ENCODE data around the gene ACTR1B. TPM values are rescaled to one million over a fixed set of nuclear protein-coding genes. Genes with fewer than 3 reads are reported as not detected.
A peak's percentile ranks its signal among the peaks of the same experiment; 100 is the strongest.

ACTR1B gene
- total and polyA plus RNA-seq, 8 donors, result 43.1 to 67.2 (median 51.3) TPM

- ATAC-seq, result no peak
- TF ChIP-seq CTCF (IDR thresholded peaks at IDR 0.05), result no peak
- Histone ChIP-seq H3K27me3 (no peaks in the 10 kb centered on the region), H3K36me3 (peaks cover 0 to 53% of the 10 kb centered on the region in 2 donors), H3K9me3 (no peaks in the 10 kb centered on the region), H3K4me3 (no peak overlapping the region), H3K27ac (no peak overlapping the region), H3K4me1 (peaks cover 6 to 12% of the 10 kb centered on the region in 2 donors)
- DNase-seq, result no peak
- intact Hi-C loops (cut with DNase I), result no loop called here
These were observed 12.7 kb downstream of the ACTR1B start for GRCh38 chr2:97651114-97651513.

GRCh38 chr2:97646977-97647376 lies 16.9 kb downstream of the ACTR1B start:
- no peak for ATAC-seq
- Histone ChIP-seq H3K36me3 (peaks cover 0 to 36% of the 10 kb centered on the region in 2 donors), H3K27ac (peak overlapping the region in 1 of 2 donors; percentile 94), H3K9me3 (no peaks in the 10 kb centered on the region), H3K4me1 (peaks cover 6 to 21% of the 10 kb centered on the region in 2 donors), H3K4me3 (peak overlapping the region; percentile 88 to 96), H3K27me3 (no peaks in the 10 kb centered on the region)
- DNase-seq, result no peak
- TF ChIP-seq CTCF (IDR thresholded peaks at IDR 0.05), result no peak
- intact Hi-C loops (cut with DNase I), result no loop called here

GRCh38 chr2:97645695-97646629 lies 17.9 kb downstream of the ACTR1B start, which contains the start of gene COX5B:
Gene COX5B, plus strand, starts transcription at chr2:97646062. Its CDS starts 25 bp downstream, at chr2:97646087.
- Histone ChIP-seq H3K4me1 (peaks cover 6 to 21% of the 10 kb centered on the region in 2 donors), H3K27ac (peak within 1 kb of the TSS; percentile 94 to 95), H3K4me3 (peak within 1 kb of the TSS; percentile 88 to 96), H3K36me3 (peaks cover 0 to 36% of the 10 kb centered on the region in 2 donors), H3K9me3 (no peaks in the 10 kb centered on the region), H3K27me3 (no peaks in the 10 kb centered on the region)
- no peak for TF ChIP-seq CTCF (IDR thresholded peaks at IDR 0.05)
- DNase-seq, result peak; percentile 96 to 100 (median 99)
- ATAC-seq, result peak; percentile 99
- intact Hi-C loops (cut with DNase I), result no loop called here

GRCh38 chr2:97645112-97645694 lies 18.6 kb downstream of the ACTR1B start:
- H3K4me3 ChIP-seq, result peak overlapping the region; percentile 88 to 96
- H3K27me3 ChIP-seq, result no peaks in the 10 kb centered on the region
- ATAC-seq (peak; percentile 68), DNase-seq (peak in 2 of 4 donors; percentile 56 to 82)
- H3K36me3 ChIP-seq, result peaks cover 0 to 31% of the 10 kb centered on the region in 2 donors
- H3K9me3 ChIP-seq, result no peaks in the 10 kb centered on the region
- intact Hi-C loops (cut with DNase I), result no loop called here
- peak overlapping the region; percentile 94 to 95 for H3K27ac ChIP-seq
- no peak for TF ChIP-seq CTCF (IDR thresholded peaks at IDR 0.05)
- H3K4me1 ChIP-seq, result peaks cover 6 to 21% of the 10 kb centered on the region in 2 donors

Data from left lung (tissue), 10 donors.